ENCODE measurements around the gene MTURN. TPM values are rescaled to one million over a fixed set of nuclear protein-coding genes. Genes with fewer than 3 reads are reported as not detected.

MTURN gene
- total RNA-seq, 1 donor from 2014 or later = 2.4 TPM

DNA sequence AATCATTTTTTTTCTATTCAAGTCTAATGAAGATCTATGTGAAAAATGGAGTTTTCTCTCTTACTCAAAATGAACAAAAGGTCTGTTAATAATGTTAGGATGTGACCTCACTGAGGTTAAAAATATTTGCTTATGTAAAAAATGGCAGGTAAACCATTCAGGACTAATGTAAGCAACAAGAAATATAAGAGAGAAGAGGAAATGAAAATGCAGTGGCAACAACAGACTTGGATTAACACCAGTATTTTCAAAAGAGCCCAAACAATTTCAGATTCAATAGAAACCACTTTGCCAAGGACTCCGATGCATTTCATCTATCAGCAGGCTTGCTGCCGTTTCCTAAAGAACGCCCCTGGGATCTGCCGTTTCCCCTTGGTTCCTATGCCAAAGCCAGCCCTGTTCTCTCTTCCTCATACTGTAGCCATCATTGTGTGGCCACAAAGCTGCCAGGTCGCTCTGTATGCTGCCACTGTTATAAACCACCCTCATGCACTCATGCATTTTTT, 66.4 kb downstream of the MTURN start:
- intact Hi-C loops (cut with micrococcal nuclease) = no loop called here

DNA sequence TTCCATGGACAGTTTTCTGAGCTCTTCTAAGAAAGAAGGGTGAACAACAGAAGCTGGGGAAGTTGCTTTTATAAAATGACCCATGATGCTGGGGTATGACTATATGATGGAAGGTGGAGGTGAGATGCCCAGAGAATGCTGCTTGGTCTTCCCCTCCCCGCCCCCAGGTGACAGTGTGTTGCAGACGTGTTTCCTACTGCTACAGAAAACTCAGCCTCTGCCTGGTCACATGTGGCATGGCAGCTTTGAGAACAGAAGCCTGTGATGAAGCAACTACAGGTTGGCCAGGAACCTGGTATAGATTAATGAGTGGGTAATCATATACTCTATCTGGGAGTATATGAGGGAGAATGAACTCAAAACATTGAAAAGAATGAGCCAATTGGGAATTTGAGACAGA, 67.1 kb downstream of the MTURN start:
- intact Hi-C loops (cut with micrococcal nuclease) = no loop called here

DNA sequence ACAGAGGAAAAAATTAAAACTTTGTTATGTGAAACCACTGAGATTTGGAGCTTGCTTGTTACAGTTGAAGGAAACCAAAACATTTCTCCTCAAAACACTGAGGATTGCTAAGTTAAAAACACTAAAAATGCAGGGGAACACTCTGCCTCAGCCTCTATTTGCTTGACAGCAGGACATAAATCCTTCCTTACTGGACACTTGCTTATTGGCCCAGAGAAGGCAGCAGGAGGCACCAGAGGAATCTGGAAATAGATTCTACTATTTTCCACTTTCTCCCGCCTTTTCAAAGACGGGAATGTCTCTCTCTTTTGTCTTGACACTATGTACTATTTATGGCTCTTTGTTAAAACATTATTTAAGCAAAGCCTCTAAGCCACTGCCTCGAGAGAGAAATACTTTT, 67.9 kb downstream of the MTURN start:
- intact Hi-C loops (cut with micrococcal nuclease) = no loop called here

DNA sequence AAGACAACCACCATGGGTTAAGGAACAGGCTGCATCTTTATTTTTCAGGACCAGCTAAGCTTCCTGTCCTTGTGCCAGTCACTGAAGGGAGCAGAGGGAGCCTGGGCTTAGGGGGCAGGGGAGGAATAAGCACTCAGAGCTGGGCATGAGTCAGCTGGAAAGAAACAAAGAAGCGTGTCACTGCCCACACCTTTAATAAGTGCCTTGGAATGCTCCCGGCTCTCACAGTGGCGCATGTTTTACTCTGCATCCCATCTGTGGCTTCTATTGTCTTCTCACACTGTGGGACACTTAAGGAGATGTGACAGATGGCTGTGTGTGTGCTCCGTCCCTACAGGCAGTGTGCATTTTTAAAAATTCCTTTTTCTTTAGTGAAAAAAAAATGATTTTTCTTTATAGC, 71.7 kb downstream of the MTURN start:
- intact Hi-C loops (cut with micrococcal nuclease) = no loop called here

DNA sequence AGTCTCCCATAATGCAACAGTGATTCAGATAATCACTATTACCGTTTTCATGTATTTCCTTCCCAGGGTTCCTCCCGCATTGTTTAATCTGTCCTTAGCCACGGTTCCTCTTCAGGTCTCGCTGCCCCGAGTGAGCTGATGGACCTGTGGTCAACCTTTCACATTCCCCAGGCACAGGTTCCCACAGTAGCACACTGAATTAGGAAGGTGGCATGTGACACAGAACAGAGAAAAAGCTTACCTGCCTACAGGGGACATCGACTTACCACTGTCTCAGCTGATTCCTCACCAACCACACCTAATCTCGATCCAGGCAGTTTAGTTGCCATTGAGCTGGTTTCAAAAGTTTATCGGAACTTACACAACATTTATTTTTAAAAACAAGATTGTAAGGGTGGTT, 72.2 kb downstream of the MTURN start:
- intact Hi-C loops (cut with micrococcal nuclease) = no loop called here

DNA sequence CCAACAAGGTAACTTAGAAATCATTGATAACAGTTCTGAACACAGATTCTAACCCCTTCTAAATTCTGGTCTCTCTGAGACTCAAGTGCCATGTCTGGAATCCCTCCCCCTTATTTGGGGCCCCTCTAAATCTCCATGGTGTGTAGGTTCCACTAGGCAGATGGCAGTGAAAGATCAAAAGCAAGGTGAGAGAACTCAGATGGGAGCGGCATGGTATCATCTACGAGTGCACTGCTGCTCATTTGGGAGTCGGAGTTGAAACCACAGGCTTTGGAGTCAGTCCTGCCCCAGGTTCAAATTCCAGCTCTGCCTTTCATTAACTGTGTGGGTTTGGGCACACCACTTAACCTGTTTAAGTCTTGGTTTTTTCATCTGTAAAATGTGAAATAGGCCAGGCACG, 72.6 kb downstream of the MTURN start:
- intact Hi-C loops (cut with micrococcal nuclease) = no loop called here

DNA sequence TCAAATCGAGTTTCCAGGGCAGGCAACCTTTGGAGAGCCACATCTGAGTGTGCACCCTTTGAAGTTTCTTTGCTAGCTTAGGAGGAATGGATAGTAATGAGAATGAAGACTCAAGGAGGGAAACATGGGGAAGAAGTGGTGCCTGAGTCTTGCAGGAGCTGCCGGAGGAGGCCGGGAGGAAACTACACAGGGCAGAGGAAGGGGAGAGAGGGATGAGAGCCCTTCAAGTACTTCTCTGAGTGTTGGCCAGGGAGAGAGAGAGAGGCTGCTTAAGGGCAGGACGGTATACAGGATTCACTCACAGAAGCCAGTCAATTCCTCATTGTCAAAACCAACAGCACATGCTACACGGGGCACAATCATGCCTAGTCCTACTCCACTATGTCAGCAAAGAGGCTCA, 75.2 kb downstream of the MTURN start:
- intact Hi-C loops (cut with micrococcal nuclease) = no loop called here

Other genes starting within 250 kb of the MTURN start
- gene SCRN1, start 145.2 kb upstream of the MTURN start, total RNA-seq = 0.48 and 0.86 TPM in 2 replicates
- gene FKBP14, start 108.3 kb upstream of the MTURN start, total RNA-seq = 7.7 and 8.6 TPM in 2 replicates
- 6.5 and 8.4 TPM in 2 replicates for gene PLEKHA8, start 106.6 kb upstream of the MTURN start, total RNA-seq
- 13.8 and 14.5 TPM in 2 replicates for gene ZNRF2, start 149.6 kb downstream of the MTURN start, total RNA-seq